Stimulated activated CD4-positive, alpha-beta T cell treated with anti-CD3 and anti-CD28 coated beads, TNF-alpha, amount 100 ng/mL, for 48 hours (primary cell): ENCODE measurements around the gene DLG2.
"Not testable (repeated sequence)": the region's sequence is repeated elsewhere in the genome, so short reads cannot be mapped to it uniquely, and the experiment has no call there.

Source experiments
- DNase-seq, 3 donors: peaks; one replicate each; pipeline ENCODE4 v3.0.0-alpha.2; 2020; ENCODE audit warnings: low read depth in 3 of 3

DLG2 gene

GRCh38 chr11:83643115-83643514 lies 1984.0 kb downstream of the DLG2 start:
- no peak for DNase-seq

GRCh38 chr11:83642500-83642899 lies 1984.6 kb downstream of the DLG2 start:
- DNase-seq, result no peak

- no peak for DNase-seq
Observed at GRCh38 chr11:83641511-83641910, 1985.6 kb downstream of the DLG2 start.

GRCh38 chr11:83639995-83640758 lies 1987.0 kb downstream of the DLG2 start:
- DNase-seq, result no peak

GRCh38 chr11:83635166-83635565 lies 1992.0 kb downstream of the DLG2 start:
- DNase-seq, result no peak

GRCh38 chr11:83630211-83630610 lies 1996.9 kb downstream of the DLG2 start:
- DNase-seq, result no peak

GRCh38 chr11:83629775-83630174 lies 1997.4 kb downstream of the DLG2 start:
- no peak for DNase-seq

- DNase-seq, result no peak
Observed at GRCh38 chr11:83628622-83629355, 1998.4 kb downstream of the DLG2 start.

- no peak for DNase-seq
Observed at GRCh38 chr11:83625336-83625735, 2001.8 kb downstream of the DLG2 start.

- DNase-seq, result no peak
Observed at GRCh38 chr11:83617671-83618070, 2009.5 kb downstream of the DLG2 start.

GRCh38 chr11:83613767-83614121 lies 2013.4 kb downstream of the DLG2 start:
- DNase-seq, result no peak

- DNase-seq, result no peak
Observed at GRCh38 chr11:83612891-83613766, 2014.0 kb downstream of the DLG2 start.

GRCh38 chr11:83611600-83611999 lies 2015.5 kb downstream of the DLG2 start:
- DNase-seq, result no peak

GRCh38 chr11:83611031-83611430 lies 2016.1 kb downstream of the DLG2 start:
- DNase-seq, result no peak

GRCh38 chr11:83609191-83609590 lies 2018.0 kb downstream of the DLG2 start:
- DNase-seq, result no peak

GRCh38 chr11:83608571-83608970 lies 2018.6 kb downstream of the DLG2 start:
- no peak for DNase-seq

GRCh38 chr11:83601914-83602527 lies 2025.1 kb downstream of the DLG2 start:
- DNase-seq, result no peak

- no peak for DNase-seq
Observed at GRCh38 chr11:83601201-83601913, 2025.8 kb downstream of the DLG2 start.

- DNase-seq, result no peak
Observed at GRCh38 chr11:83600661-83601060, 2026.5 kb downstream of the DLG2 start.

GRCh38 chr11:83599066-83599465 lies 2028.1 kb downstream of the DLG2 start:
- DNase-seq, result no peak

- not testable (repeated sequence) for DNase-seq
Observed at GRCh38 chr11:83587797-83588196, 2039.3 kb downstream of the DLG2 start.
